Adrenal gland (tissue), 5 donors: ENCODE results near the gene LCE5A.

ENCODE experiments used
- CTCF ChIP-seq, 6 experiments: fragments of 450-650 bp in 4 of 6; fragments of 200-600 bp in 2 of 6; sonication (generic) in 1 of 6; IDR thresholded peaks; 1 replicate in 5 of 6; 2 replicates in 1 of 6; pipeline versions ENCODE4 v1.5.1 to v1.8.0; 2016 to 2021; ENCODE audit warnings: antibody characterized with exemption in 6 of 6, mild to moderate bottlenecking in 2 of 6, moderate library complexity in 1 of 6
- POLR2A ChIP-seq, 2 donors: fragments of 450-650 bp; IDR thresholded peaks; one replicate each; pipeline ENCODE4 v1.6.1; 2017; ENCODE audit warnings: antibody characterized with exemption in 2 of 2, mild to moderate bottlenecking in 2 of 2, moderate library complexity in 1 of 2
- donor health status: DM: no; HTN: no; CAD: no.

DNA sequence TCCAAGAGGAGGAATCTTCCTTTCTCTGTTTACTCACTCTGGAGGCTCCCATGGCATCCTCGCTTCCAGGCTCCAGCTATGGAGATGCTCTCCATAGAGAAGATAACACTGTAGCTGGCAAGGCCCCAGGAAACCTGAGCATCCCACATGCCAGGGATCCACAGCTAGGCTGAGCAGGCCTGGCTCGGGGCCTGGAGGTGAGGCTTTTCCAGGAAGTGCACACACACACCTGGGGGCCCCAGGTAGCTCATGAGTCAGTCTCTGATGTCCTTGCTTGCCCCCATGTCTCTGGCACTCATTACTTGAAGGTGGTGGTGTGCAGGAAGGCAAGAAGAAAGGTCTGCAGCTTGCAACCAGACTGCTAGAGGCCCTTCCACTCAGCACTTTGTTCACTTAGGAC is 5.5 kb upstream of the LCE5A start:
- no peak for TF ChIP-seq CTCF (IDR thresholded peaks at IDR 0.05)
- TF ChIP-seq POLR2A (IDR thresholded peaks at IDR 0.05), result no peak
